ENCODE data around the gene MUC20.

DNA sequence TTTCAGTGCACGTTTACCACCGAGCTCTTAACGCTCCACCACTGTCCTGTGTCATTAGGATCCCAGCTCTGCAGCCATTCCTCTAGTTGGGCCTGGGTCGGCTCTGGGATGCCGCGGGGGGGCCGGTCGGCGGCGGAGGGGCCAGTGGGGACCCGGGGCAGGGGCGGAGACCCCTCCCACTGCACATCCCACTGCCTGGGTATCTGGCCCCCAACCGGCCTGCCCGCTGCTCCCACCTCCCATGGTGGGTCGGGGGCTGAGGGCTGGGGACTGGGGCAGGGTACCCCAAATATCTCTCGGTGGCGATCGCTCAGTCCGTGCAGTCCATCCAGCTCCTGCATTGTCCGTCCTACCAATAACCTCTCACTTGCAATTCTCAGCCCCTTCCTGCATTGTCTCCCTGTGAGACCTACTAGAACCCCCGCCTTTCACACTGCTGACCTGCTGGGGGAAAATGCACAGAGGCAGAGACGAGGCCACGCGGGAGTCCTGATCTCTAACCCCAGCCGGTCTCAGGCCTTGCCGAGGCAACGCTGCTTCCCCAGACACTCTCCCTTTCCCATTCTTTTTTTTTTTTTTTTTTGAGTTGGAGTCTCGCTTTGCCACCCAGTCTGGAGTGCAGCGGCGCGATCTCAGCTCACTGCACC is 24.0 kb upstream of the MUC20 start:
- TF ChIP-seq, protein P1, sequence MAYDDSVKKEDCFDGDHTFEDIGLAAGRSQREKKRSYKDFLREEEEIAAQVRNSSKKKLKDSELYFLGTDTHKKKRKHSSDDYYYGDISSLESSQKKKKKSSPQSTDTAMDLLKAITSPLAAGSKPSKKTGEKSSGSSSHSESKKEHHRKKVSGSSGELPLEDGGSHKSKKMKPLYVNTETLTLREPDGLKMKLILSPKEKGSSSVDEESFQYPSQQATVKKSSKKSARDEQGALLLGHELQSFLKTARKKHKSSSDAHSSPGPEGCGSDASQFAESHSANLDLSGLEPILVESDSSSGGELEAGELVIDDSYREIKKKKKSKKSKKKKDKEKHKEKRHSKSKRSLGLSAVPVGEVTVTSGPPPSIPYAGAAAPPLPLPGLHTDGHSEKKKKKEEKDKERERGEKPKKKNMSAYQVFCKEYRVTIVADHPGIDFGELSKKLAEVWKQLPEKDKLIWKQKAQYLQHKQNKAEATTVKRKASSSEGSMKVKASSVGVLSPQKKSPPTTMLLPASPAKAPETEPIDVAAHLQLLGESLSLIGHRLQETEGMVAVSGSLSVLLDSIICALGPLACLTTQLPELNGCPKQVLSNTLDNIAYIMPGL (CRISPR knock-in tag; IDR thresholded peaks at IDR 0.05; ENCODE audit: borderline replicate concordance in 1 of 2, low read depth in 1 of 2), result no peak
- TF ChIP-seq SETDB1 (CRISPR knock-in tag; IDR thresholded peaks at IDR 0.05; ENCODE audit: borderline replicate concordance) (no peak), ZBTB43 (CRISPR knock-in tag; conservative IDR thresholded peaks at IDR 0.05) (no peak), TAF1 (CRISPR knock-in tag; IDR thresholded peaks at IDR 0.05) (no peak), U2AF1 (optimal IDR thresholded peaks at IDR 0.05; ENCODE audit: low read depth, low read length) (no peak), ETS1 (CRISPR knock-in tag; IDR thresholded peaks at IDR 0.05) (no peak), REL (CRISPR knock-in tag; conservative IDR thresholded peaks at IDR 0.05) (no peak), HCFC1 (IDR thresholded peaks at IDR 0.05; ENCODE audit: low read depth, low read length) (no peak), MTA1 (CRISPR knock-in tag; IDR thresholded peaks at IDR 0.05; ENCODE audit: borderline replicate concordance) (no peak), ZNF207 (IDR thresholded peaks at IDR 0.05; ENCODE audit: borderline replicate concordance) (no peak), MYNN (CRISPR knock-in tag; IDR thresholded peaks at IDR 0.05; ENCODE audit: low read depth) (no peak)
- TF ChIP-seq, protein P2, sequence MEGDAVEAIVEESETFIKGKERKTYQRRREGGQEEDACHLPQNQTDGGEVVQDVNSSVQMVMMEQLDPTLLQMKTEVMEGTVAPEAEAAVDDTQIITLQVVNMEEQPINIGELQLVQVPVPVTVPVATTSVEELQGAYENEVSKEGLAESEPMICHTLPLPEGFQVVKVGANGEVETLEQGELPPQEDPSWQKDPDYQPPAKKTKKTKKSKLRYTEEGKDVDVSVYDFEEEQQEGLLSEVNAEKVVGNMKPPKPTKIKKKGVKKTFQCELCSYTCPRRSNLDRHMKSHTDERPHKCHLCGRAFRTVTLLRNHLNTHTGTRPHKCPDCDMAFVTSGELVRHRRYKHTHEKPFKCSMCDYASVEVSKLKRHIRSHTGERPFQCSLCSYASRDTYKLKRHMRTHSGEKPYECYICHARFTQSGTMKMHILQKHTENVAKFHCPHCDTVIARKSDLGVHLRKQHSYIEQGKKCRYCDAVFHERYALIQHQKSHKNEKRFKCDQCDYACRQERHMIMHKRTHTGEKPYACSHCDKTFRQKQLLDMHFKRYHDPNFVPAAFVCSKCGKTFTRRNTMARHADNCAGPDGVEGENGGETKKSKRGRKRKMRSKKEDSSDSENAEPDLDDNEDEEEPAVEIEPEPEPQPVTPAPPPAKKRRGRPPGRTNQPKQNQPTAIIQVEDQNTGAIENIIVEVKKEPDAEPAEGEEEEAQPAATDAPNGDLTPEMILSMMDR (CRISPR knock-in tag; IDR thresholded peaks at IDR 0.05), result no peak
- TF ChIP-seq, protein P3, sequence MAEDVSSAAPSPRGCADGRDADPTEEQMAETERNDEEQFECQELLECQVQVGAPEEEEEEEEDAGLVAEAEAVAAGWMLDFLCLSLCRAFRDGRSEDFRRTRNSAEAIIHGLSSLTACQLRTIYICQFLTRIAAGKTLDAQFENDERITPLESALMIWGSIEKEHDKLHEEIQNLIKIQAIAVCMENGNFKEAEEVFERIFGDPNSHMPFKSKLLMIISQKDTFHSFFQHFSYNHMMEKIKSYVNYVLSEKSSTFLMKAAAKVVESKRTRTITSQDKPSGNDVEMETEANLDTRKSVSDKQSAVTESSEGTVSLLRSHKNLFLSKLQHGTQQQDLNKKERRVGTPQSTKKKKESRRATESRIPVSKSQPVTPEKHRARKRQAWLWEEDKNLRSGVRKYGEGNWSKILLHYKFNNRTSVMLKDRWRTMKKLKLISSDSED (CRISPR knock-in tag; IDR thresholded peaks at IDR 0.05), result no peak

Measured in HepG2 (cell line).